Measurements from ENCODE around the gene MKLN1. TPM values are rescaled to one million over a fixed set of nuclear protein-coding genes. Genes with fewer than 3 reads are reported as not detected.

MKLN1 gene
- total RNA-seq, 4 donors from 2014 or later = 15.2 to 42.3 (median 24.0) TPM

DNA sequence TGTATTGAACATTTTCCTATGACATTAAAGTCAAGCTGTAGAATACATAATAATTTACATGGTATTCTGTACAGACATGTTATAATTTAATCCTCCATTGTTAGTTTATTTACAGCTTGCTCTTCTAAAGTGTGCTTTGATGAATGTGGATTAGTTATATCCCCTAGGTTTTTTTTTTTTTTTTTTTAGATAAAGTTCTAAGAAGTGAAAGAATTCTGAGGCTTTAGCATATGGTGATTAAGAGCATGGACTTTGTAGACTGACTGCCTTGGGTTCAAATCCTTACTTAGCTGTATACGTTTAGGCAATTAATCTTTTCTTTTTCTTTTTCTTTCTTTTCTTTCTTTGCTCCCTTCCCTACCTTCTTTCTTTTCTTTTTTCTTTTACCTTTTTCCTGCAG, 44.9 kb downstream of the MKLN1 start:
- no peak overlapping the region for H3K27ac ChIP-seq
- no peaks in the 10 kb centered on the region for H3K36me3 ChIP-seq
- no peak for TF ChIP-seq POLR2A (IDR thresholded peaks at IDR 0.05)
- TF ChIP-seq, protein P1, sequence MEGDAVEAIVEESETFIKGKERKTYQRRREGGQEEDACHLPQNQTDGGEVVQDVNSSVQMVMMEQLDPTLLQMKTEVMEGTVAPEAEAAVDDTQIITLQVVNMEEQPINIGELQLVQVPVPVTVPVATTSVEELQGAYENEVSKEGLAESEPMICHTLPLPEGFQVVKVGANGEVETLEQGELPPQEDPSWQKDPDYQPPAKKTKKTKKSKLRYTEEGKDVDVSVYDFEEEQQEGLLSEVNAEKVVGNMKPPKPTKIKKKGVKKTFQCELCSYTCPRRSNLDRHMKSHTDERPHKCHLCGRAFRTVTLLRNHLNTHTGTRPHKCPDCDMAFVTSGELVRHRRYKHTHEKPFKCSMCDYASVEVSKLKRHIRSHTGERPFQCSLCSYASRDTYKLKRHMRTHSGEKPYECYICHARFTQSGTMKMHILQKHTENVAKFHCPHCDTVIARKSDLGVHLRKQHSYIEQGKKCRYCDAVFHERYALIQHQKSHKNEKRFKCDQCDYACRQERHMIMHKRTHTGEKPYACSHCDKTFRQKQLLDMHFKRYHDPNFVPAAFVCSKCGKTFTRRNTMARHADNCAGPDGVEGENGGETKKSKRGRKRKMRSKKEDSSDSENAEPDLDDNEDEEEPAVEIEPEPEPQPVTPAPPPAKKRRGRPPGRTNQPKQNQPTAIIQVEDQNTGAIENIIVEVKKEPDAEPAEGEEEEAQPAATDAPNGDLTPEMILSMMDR (IDR thresholded peaks at IDR 0.05) = no peak
- no peak for DNase-seq
- H3K4me3 ChIP-seq = no peak overlapping the region
- H3K9me3 ChIP-seq = no peaks in the 10 kb centered on the region
- no peaks in the 10 kb centered on the region for H3K27me3 ChIP-seq
- H3K4me1 ChIP-seq = peaks cover 0 to 33% (median 0%) of the 10 kb centered on the region in 3 donors
- intact Hi-C loops (cut with DNase I) = no loop called here
- 40 to 60% methylated on average over 1 of the region's 1 CpG for WGBS, 2 donors

GRCh38 chr7:131374821-131375220, 47.1 kb downstream of the MKLN1 start:
- no peak for TF ChIP-seq POLR2A (IDR thresholded peaks at IDR 0.05)
- TF ChIP-seq, protein P1 (IDR thresholded peaks at IDR 0.05) = no peak
- WGBS, 2 donors = 86 to 88% methylated on average over 1 of the region's 1 CpG
- Histone ChIP-seq H3K36me3 (peaks cover 0 to 12% (median 0%) of the 10 kb centered on the region in 3 donors), H3K4me3 (no peak overlapping the region), H3K27me3 (no peaks in the 10 kb centered on the region), H3K9me3 (no peaks in the 10 kb centered on the region), H3K27ac (no peak overlapping the region), H3K4me1 (peaks cover 0 to 28% (median 0%) of the 10 kb centered on the region in 3 donors)
- intact Hi-C loops (cut with DNase I) = no loop called here
- no peak for DNase-seq

- intact Hi-C loops (cut with DNase I) = no loop called here
- Histone ChIP-seq H3K27me3 (no peaks in the 10 kb centered on the region), H3K9me3 (no peaks in the 10 kb centered on the region), H3K4me3 (no peak overlapping the region), H3K36me3 (peaks cover 0 to 12% (median 0%) of the 10 kb centered on the region in 3 donors), H3K27ac (no peak overlapping the region), H3K4me1 (peaks cover 0 to 11% (median 0%) of the 10 kb centered on the region in 3 donors)
- WGBS, 2 donors = 92 to 96% methylated on average over 1 of the region's 1 CpG
- no peak for TF ChIP-seq POLR2A (IDR thresholded peaks at IDR 0.05)
- TF ChIP-seq, protein P1 (IDR thresholded peaks at IDR 0.05) = no peak
- no peak for DNase-seq
Measured at GRCh38 chr7:131381069-131381838, 53.6 kb downstream of the MKLN1 start.

GRCh38 chr7:131383417-131384285, 56.0 kb downstream of the MKLN1 start:
- H3K27me3 ChIP-seq = no peaks in the 10 kb centered on the region
- peaks cover 0 to 11% (median 0%) of the 10 kb centered on the region in 3 donors for H3K4me1 ChIP-seq
- H3K4me3 ChIP-seq = no peak overlapping the region
- no peak for DNase-seq
- H3K27ac ChIP-seq = no peak overlapping the region
- 94 to 100% methylated on average over 2 of the region's 2 CpGs for WGBS, 2 donors
- TF ChIP-seq, protein P1 (IDR thresholded peaks at IDR 0.05) = no peak
- no peak for TF ChIP-seq POLR2A (IDR thresholded peaks at IDR 0.05)
- H3K36me3 ChIP-seq = peaks cover 0 to 4% (median 0%) of the 10 kb centered on the region in 3 donors
- intact Hi-C loops (cut with DNase I) = no loop called here
- no peaks in the 10 kb centered on the region for H3K9me3 ChIP-seq

GRCh38 chr7:131384286-131384635, 56.6 kb downstream of the MKLN1 start:
- Histone ChIP-seq H3K27me3 (no peaks in the 10 kb centered on the region), H3K4me3 (no peak overlapping the region), H3K4me1 (peaks cover 0 to 11% (median 0%) of the 10 kb centered on the region in 3 donors), H3K9me3 (no peaks in the 10 kb centered on the region), H3K27ac (no peak overlapping the region), H3K36me3 (peaks cover 0 to 5% (median 0%) of the 10 kb centered on the region in 3 donors)
- intact Hi-C loops (cut with DNase I) = no loop called here
- DNase-seq = no peak
- TF ChIP-seq POLR2A (IDR thresholded peaks at IDR 0.05) = no peak
- TF ChIP-seq, protein P1 (IDR thresholded peaks at IDR 0.05) = no peak
- WGBS, 2 donors = 86 to 90% methylated on average over 2 of the region's 2 CpGs

Data from esophagus squamous epithelium (tissue), 5 donors.